AG09309 (cell line): ENCODE results near the gene AUTS2.

Experiments used
- DNase-seq: peaks from one replicate; pipeline ENCODE4 v3.0.0-alpha.2; 2010; ENCODE audit warnings: low read depth
- H3K4me3 ChIP-seq: 2 replicates; pipeline ENCODE4 v1.5.1; 2011; ENCODE audit warnings: mild to moderate bottlenecking, low read depth, low read length, moderate library complexity; ENCODE audit not compliant: control insufficient read depth
- TF ChIP-seq, protein P1 (sequence below): IDR thresholded peaks from 2 replicates; pipeline ENCODE4 v1.5.1; 2011; ENCODE audit warnings: mild to moderate bottlenecking, low read depth, low read length, inconsistent platforms; ENCODE audit not compliant: insufficient read depth, control insufficient read depth; ENCODE audit errors: missing control alignments

Gene AUTS2

GRCh38 chr7:69799048-69799697 lies 200.9 kb downstream of the AUTS2 start:
- TF ChIP-seq, protein P1, sequence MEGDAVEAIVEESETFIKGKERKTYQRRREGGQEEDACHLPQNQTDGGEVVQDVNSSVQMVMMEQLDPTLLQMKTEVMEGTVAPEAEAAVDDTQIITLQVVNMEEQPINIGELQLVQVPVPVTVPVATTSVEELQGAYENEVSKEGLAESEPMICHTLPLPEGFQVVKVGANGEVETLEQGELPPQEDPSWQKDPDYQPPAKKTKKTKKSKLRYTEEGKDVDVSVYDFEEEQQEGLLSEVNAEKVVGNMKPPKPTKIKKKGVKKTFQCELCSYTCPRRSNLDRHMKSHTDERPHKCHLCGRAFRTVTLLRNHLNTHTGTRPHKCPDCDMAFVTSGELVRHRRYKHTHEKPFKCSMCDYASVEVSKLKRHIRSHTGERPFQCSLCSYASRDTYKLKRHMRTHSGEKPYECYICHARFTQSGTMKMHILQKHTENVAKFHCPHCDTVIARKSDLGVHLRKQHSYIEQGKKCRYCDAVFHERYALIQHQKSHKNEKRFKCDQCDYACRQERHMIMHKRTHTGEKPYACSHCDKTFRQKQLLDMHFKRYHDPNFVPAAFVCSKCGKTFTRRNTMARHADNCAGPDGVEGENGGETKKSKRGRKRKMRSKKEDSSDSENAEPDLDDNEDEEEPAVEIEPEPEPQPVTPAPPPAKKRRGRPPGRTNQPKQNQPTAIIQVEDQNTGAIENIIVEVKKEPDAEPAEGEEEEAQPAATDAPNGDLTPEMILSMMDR, result no peak
- no peak overlapping the region for H3K4me3 ChIP-seq
- no peak for DNase-seq

- no peak for DNase-seq
- H3K4me3 ChIP-seq, result no peak overlapping the region
- TF ChIP-seq, protein P1, result no peak
Observed at GRCh38 chr7:69799990-69800389, 201.7 kb downstream of the AUTS2 start.

GRCh38 chr7:69800495-69800894 lies 202.2 kb downstream of the AUTS2 start:
- H3K4me3 ChIP-seq, result no peak overlapping the region
- TF ChIP-seq, protein P1, result no peak
- DNase-seq, result no peak

- TF ChIP-seq, protein P1, result no peak
- DNase-seq, result no peak
- H3K4me3 ChIP-seq, result no peak overlapping the region
Observed at GRCh38 chr7:69801729-69802682, 203.7 kb downstream of the AUTS2 start.

DNA sequence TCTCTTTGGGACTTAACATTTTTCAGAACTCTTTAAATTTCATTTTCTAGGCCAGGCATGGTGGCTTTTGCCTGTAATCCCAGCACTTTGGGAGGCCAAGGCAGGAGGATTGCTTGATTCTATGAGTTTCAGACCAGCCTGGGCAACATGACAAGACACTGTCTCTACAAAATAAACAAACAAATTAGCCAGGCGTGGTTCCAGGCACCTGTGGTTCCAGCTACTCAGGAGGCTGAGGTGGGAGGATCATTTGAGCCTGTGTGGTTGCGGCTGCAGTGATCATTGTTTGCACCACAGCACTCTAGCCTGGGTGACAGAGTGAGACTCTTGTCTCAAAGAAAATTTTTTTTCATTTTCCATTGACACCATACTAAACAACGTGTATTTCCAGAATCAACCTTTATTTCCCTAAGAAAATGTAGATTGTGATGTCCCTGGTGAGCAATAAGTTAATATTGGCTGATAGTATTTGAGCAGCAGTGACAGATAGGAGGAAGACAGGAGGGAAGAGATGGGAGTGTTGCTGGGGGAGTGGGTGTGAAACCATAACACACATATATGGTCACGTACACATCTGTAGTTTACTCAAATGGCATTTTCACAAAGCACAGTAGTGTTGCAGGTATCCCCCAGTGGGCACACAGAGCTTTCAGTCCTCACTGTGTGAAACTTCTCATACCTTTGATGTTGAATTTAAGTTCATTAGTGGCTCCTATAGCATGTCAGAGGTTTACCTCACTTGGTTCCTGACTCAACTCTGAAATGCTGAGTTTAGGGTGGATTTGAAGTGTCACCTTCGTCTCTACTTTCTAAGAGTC lies 205.6 kb downstream of the AUTS2 start:
- H3K4me3 ChIP-seq, result no peak overlapping the region
- TF ChIP-seq, protein P1, result no peak
- DNase-seq, result no peak

DNA sequence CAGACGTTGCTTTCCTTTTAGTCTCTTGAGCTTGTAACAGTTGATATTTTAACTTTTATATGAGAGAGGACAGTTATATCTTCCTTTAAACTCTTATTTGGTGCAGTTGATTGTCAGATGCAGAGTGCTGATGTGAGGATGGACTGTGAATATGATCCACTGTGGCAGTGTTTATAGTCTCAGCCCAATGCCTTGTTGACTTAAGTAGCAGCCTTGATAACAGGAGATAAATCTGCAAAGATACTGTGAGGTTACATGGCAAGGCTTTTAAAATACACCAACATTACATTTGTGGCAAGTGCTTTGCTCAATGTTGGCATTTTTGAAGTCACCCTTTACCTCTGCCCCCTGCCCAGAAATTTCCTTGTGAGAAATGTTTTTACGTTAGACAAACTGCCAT lies 206.7 kb downstream of the AUTS2 start:
- TF ChIP-seq, protein P1, result no peak
- DNase-seq, result no peak

More for the DNA sequence above, 206.7 kb downstream of the AUTS2 start:
- H3K4me3 ChIP-seq, result no peak overlapping the region
